Limb (tissue), 2 donors: Measurements from ENCODE around the gene TCEA3.

ENCODE experiments used
- DNase-seq, 2 donors: peaks; one replicate each; pipeline ENCODE4 v3.0.0-alpha.2; 2016; ENCODE audit errors: extremely low spot score in 2 of 2

Gene TCEA3

GRCh38 chr1:23368562-23369334 lies 55.8 kb downstream of the TCEA3 start:
- peak; percentile 93 to 94 for DNase-seq

- peak; percentile 98 to 99 for DNase-seq
Measured at GRCh38 chr1:23367791-23368561, 56.6 kb downstream of the TCEA3 start.

GRCh38 chr1:23367451-23367790 lies 57.1 kb downstream of the TCEA3 start:
- no peak for DNase-seq

GRCh38 chr1:23366598-23366997 lies 58.0 kb downstream of the TCEA3 start:
- DNase-seq = no peak

- no peak for DNase-seq
Measured at GRCh38 chr1:23366146-23366545, 58.4 kb downstream of the TCEA3 start.

GRCh38 chr1:23362218-23362713 lies 62.3 kb downstream of the TCEA3 start:
- no peak for DNase-seq

- no peak for DNase-seq
Measured at GRCh38 chr1:23358310-23358875, 66.2 kb downstream of the TCEA3 start.

- DNase-seq = peak in 1 of 2 donors; percentile 36
Measured at GRCh38 chr1:23357138-23357908, 67.2 kb downstream of the TCEA3 start.

- no peak for DNase-seq
Measured at GRCh38 chr1:23356471-23357137, 67.9 kb downstream of the TCEA3 start.

GRCh38 chr1:23354245-23354644 lies 70.3 kb downstream of the TCEA3 start:
- DNase-seq = no peak

- DNase-seq = no peak
Measured at GRCh38 chr1:23352096-23352695, 72.4 kb downstream of the TCEA3 start.

GRCh38 chr1:23345920-23346319 lies 78.6 kb downstream of the TCEA3 start:
- DNase-seq = no peak

GRCh38 chr1:23344987-23345472 lies 79.5 kb downstream of the TCEA3 start:
- peak; percentile 51 for DNase-seq

GRCh38 chr1:23344111-23344986 lies 80.2 kb downstream of the TCEA3 start, which contains the start of gene HNRNPR:
Gene HNRNPR (minus strand): TSS chr1:23344284. CDS start chr1:23341008, 3,276 bp downstream.
- DNase-seq = peak; percentile 100

GRCh38 chr1:23343221-23344110 lies 81.1 kb downstream of the TCEA3 start:
- DNase-seq = no peak

GRCh38 chr1:23341931-23342692 lies 82.4 kb downstream of the TCEA3 start:
- DNase-seq = no peak

GRCh38 chr1:23339632-23340031 lies 84.9 kb downstream of the TCEA3 start:
- DNase-seq = no peak

- no peak for DNase-seq
Measured at GRCh38 chr1:23337869-23338268, 86.7 kb downstream of the TCEA3 start.
